Fibroblast of skin of right quadriceps (primary cell): ENCODE measurements around the gene PDILT.
"Not testable (repeated sequence)": the region's sequence is repeated elsewhere in the genome, so short reads cannot be mapped to it uniquely, and the experiment has no call there.

Experiments used
- DNase-seq: peaks from one replicate; pipeline ENCODE4 v3.0.0-alpha.2; 2013

PDILT gene

DNA sequence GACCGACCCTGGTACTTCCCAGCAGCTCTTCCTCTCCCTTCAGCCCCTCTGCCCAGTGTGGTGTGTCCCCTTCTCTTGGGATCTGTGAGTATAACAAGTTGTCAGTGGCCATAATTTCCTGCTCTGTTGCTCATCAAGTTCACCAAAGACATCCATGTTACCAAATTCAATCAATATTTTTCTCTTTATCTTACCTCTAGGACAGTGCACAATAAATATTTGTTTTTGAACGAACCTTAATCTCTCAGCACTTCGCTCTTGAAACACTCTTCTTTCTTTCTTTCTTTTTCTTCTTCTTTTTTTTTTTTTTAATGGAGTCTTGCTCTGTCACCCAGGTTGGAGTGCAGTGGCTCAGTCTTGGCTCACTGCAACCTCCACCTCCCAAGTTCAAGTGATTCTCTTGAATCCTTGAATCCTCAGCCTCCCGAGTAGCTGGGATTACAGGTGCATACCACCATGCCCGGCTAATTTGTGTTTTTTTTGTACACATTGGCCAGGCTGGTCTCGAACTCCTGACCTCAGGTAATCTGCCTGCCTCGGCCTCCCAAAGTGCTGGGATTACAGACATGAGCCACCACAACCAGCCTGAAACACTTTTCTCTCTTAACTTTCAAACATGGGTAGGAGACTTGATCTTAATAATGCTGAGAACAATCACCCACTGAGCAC is 49.3 kb downstream of the PDILT start:
- no peak for DNase-seq

DNA sequence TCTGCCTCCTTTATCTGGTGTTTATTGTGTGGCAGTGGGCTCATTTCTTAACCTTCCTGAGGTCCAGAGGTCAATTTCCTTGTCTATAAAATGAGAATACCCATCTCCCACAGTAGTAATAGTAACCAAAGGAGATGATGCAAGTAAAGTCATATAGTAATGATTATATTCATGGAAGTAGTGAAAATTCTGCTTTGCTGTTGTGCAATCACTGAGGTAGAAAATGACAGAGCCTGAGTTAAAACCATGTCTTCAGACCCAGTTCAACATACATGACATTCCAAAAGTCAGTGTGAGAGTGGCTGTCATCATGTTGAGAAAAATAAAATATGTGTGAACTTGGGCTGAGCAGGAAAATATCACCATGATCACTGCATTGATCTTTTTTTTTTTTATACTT is 51.2 kb downstream of the PDILT start:
- no peak for DNase-seq

DNA sequence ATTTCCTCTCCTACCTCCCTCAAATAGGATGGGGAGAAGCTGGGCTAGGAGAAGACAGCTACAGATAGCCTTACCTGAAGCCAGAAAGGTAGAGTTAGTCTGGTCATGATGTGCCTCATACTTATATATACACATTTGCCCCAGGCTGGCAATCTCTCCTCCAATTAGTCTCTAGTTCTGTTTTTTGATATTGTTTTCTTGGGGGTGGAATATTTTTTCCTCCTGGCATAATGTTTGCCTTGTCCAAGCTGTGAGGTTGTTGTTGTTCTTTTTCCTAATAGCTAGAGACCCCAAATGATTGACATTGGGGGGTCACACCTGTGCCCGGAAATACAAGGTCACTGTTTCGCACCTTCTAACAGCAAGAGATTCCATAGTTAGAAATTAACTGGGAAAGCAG is 51.9 kb downstream of the PDILT start, which contains the start of gene UMOD:
TSS of gene UMOD (minus strand) at position 101 of the 400 bp plus-strand sequence. CDS start 1,978 bp downstream, outside the sequence.
- DNase-seq = no peak

GRCh38 chr16:20349615-20350014 is 54.9 kb downstream of the PDILT start:
- no peak for DNase-seq

- no peak for DNase-seq
Measured at GRCh38 chr16:20348365-20349185, 56.0 kb downstream of the PDILT start.

- DNase-seq = no peak
Measured at GRCh38 chr16:20347666-20348364, 56.7 kb downstream of the PDILT start.

DNA sequence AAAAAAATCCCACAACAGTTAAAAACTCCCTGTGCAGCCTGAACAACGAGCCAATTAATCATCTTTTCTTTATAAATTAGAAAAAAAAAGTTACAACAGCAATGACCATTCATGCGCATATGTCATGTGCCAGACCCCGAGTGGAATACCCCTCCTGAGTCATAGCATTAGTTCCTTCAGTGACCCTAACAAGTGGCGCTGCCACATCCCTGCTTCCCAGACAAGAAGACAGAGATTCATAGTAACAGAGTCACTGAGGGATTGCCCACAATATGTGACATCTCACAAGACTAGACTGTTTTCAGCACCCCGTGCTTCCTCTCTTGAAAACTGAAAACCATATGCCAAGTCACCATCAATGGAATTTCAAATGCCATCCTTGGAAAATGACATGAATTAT is 59.9 kb downstream of the PDILT start:
- DNase-seq = no peak

GRCh38 chr16:20339744-20340143 is 64.8 kb downstream of the PDILT start:
- DNase-seq = no peak

GRCh38 chr16:20336955-20337354 is 67.6 kb downstream of the PDILT start:
- DNase-seq = no peak

- DNase-seq = no peak
Measured at GRCh38 chr16:20334396-20334795, 70.1 kb downstream of the PDILT start.

DNA sequence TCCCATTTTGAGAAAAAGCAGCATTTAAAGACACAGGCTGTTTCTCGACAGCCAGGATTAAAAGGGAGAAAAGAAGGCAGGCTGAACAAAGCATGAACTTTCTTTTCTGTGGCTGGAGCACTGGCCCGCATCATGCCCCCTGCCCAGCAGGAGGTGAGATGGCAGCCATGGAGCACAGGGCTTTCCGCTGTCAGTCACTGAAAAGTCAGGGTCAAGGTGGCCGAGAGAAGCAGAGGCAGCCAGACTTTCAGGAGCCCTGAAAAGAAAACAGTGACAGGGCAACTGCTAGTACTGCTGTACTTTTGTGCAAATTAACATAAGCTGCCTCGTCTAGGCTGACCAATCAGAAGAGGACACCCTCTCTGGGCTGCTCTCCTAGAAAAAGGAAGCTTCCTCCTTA is 71.4 kb downstream of the PDILT start:
- no peak for DNase-seq

- no peak for DNase-seq
Measured at GRCh38 chr16:20332411-20332810, 72.1 kb downstream of the PDILT start.

GRCh38 chr16:20331635-20332034 is 72.9 kb downstream of the PDILT start:
- no peak for DNase-seq

DNA sequence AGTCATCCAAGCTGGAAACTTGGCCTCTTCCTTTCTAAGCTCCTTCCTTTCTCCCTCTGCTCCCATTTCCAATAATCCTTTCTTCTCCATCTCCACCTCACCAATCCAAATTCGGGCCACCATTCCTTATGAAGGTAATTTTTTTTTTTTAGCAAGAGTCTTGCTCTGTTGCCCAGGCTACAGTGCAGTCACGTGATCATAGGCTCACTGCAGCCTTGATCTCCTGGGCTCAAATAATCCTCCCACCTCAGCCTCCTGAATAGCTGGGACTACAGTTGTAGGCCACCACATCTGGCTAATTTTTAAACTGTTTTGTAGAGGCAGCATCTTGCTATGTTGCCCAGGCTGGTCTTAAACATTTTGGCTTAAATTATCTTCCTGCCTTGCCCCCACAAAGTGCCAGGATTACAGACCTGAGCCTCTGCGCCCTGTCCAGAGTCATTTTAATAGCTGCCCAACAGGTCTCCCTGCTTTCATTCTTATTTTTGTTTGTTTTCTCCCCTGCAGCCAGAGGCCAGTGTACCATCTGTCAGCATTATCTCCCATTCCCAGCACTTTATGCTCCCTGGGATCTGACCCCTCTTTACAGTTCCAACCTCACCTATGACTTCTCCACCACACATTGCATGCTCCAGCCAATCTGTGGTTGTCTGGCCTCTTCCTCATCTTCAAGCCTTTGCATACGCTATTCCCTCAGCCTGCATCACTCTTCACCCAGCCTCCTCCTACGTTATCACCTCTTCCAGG is 75.0 kb downstream of the PDILT start:
- DNase-seq = no peak

GRCh38 chr16:20327444-20328041 is 77.0 kb downstream of the PDILT start, which contains the start of gene GP2:
GP2 (minus strand) TSS chr16:20327513; CDS start chr16:20326431, 1,082 bp downstream.
- no peak for DNase-seq

DNA sequence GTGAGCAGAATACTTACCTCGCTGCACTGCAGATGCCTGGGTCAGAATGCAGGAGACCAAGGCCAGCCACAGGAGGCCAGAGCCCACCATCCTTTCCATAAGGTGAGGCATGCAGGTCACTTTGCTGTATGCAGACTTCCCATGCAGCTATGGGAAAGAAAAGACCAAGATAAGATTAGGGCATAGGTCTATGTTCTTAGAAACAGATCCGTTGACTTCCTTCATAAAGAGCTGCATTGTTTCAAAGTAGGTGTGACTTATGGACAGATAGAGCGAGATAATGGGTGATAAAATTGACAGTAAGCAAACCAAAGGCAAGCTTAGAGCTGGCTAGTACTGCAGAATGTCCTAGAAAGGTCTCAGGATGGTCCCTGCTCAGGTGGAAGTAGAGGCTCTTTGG is 78.2 kb downstream of the PDILT start:
- no peak for DNase-seq

- DNase-seq = no peak
Measured at GRCh38 chr16:20325005-20325404, 79.5 kb downstream of the PDILT start.

DNA sequence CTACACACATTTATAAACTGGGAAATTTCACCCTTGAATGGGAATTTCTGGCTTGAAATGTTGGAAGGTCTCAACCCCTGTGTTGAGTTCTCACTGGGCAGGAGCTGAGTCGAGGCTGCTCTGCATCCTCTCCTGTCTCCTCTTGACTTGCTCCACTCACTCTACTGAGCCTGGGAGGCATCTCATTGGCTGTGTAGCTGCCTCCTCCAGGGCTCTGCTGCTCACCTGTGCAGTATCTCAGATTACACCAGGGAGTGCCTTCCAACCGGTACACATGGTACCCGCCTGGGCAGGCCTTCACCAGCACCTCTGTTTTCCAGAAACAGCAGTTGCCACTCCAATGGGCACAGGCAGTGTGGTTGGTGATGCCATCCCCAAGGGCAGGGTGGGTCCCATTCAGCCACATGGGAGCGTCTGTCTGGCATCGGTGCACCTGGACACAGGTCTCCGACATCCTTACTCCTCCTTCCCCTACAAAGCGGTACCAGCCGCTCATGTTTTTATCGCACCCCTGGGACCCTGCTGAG is 80.9 kb downstream of the PDILT start:
- DNase-seq = no peak

- DNase-seq = no peak
Measured at GRCh38 chr16:20322696-20323095, 81.8 kb downstream of the PDILT start.

GRCh38 chr16:20321671-20322070 is 82.9 kb downstream of the PDILT start:
- DNase-seq = no peak

DNA sequence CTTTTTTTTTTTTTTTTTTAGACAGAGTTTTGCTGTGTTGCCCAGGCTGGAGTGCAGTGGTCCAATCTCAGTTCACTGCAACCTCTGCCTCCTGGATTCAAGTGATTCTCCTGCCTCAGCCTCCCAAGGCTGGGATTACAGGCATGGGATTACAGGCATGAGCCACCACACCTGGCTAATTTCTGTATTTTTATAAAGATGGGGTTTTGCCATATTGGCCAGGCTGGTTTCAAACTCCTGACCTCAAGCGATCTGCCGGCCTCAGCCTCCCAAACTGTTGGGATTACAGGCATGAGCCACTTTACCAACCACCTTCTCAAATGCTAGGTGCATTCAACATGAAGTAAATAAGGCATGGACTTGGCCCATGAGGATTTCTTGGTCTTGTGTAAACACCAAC is 83.5 kb downstream of the PDILT start:
- DNase-seq = not testable (repeated sequence)

DNA sequence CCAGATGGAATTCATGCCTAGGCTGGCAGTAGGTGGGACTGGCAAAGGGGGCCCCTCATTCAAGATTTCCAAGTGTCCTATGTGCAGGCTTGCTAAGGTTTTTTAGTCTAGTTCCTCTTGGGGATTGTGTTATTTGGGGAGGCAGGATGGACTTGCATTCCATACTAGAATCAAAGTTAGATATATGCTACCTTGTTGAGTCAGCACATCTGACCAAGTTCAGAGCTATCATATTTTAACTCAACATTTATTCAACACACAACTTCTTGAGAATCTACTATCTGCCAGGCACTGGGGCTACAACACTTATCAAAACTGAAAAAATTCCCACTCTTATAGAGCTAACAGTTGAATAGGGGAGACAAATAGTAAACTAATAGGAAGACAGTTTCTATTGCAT is 83.9 kb downstream of the PDILT start:
- no peak for DNase-seq
